Astrocyte (in vitro differentiated cells and primary cell): ENCODE data around the gene FOXJ1. TPM values are rescaled to one million over a fixed set of nuclear protein-coding genes. Genes with fewer than 3 reads are reported as not detected.

Experiments
- DNase-seq: peaks from one replicate; pipeline ENCODE4 v3.0.0-alpha.2; 2010; ENCODE audit warnings: low read depth
- FAIRE-seq: peaks from 2 replicates; lab custom pipeline; 2011; peaks lifted over from hg19 to GRCh38; lab: Jason Lieb, UNC
- H2AFZ ChIP-seq: 2 replicates; pipeline ENCODE4 v1.6.0; 2012; ENCODE audit warnings: low read depth, low read length, inconsistent platforms
- H3K27ac ChIP-seq: 2 replicates; pipeline ENCODE4 v1.5.1; 2011; ENCODE audit warnings: low read depth, low read length, inconsistent platforms
- H3K27me3 ChIP-seq: 2 replicates; pipeline ENCODE4 v1.6.0; 2011; ENCODE audit warnings: low read length, inconsistent platforms; ENCODE audit not compliant: insufficient read depth
- H3K36me3 ChIP-seq: 2 replicates; pipeline ENCODE4 v1.5.1; 2011; ENCODE audit warnings: low read length, inconsistent platforms; ENCODE audit not compliant: insufficient read depth
- H3K4me1 ChIP-seq: 2 replicates; pipeline ENCODE4 v1.5.1; 2011; ENCODE audit warnings: low read length, inconsistent platforms; ENCODE audit not compliant: insufficient read depth
- H3K4me2 ChIP-seq: 2 replicates; pipeline ENCODE4 v1.6.0; 2012; ENCODE audit warnings: low read length, inconsistent platforms
- H3K4me3 ChIP-seq: 2 replicates; pipeline ENCODE4 v1.5.1; 2011; ENCODE audit warnings: low read depth, mild to moderate bottlenecking, low read length, inconsistent platforms; ENCODE audit not compliant: insufficient read depth
- H3K79me2 ChIP-seq: 2 replicates; pipeline ENCODE4 v1.6.0; 2012; ENCODE audit warnings: mild to moderate bottlenecking, low read length, inconsistent platforms; ENCODE audit not compliant: insufficient read depth
- H3K9ac ChIP-seq: 2 replicates; pipeline ENCODE4 v1.6.0; 2012; ENCODE audit warnings: mild to moderate bottlenecking, low read length, inconsistent platforms
- H3K9me3 ChIP-seq: 2 replicates; pipeline ENCODE4 v1.5.1; 2012; ENCODE audit warnings: low read depth, mild to moderate bottlenecking, low read length, inconsistent platforms; ENCODE audit not compliant: insufficient read depth
- H4K20me1 ChIP-seq: 2 replicates; pipeline ENCODE4 v1.6.0; 2012; ENCODE audit warnings: low read length, inconsistent platforms; ENCODE audit not compliant: insufficient read depth
- H3K27ac Mint-ChIP-seq: one replicate; pipeline ENCODE4 v1.8.0; 2021; ENCODE audit warnings: mild to moderate bottlenecking, mixed read lengths; ENCODE audit not compliant: unreplicated experiment
- H3K27me3 Mint-ChIP-seq: one replicate; pipeline ENCODE4 v1.8.0; 2021; ENCODE audit warnings: low read depth, mixed read lengths; ENCODE audit not compliant: unreplicated experiment
- H3K36me3 Mint-ChIP-seq: one replicate; pipeline ENCODE4 v1.8.0; 2021; ENCODE audit warnings: low read depth, mixed read lengths; ENCODE audit not compliant: unreplicated experiment
- H3K4me1 Mint-ChIP-seq: one replicate; pipeline ENCODE4 v1.8.0; 2021; ENCODE audit warnings: low read depth, mixed read lengths; ENCODE audit not compliant: unreplicated experiment
- H3K4me3 Mint-ChIP-seq: one replicate; pipeline ENCODE4 v1.8.0; 2021; ENCODE audit warnings: mild to moderate bottlenecking, moderate library complexity, mixed read lengths; ENCODE audit not compliant: unreplicated experiment
- H3K9me3 Mint-ChIP-seq: one replicate; pipeline ENCODE4 v1.8.0; 2021; ENCODE audit warnings: mild to moderate bottlenecking, mixed read lengths; ENCODE audit not compliant: unreplicated experiment
- EZH2 ChIP-seq: IDR thresholded peaks from 2 replicates; pipeline ENCODE4 v1.6.1; 2012; ENCODE audit warnings: mild to moderate bottlenecking, low read length, inconsistent platforms; ENCODE audit not compliant: insufficient read depth
- total RNA-seq: library from RNA; stranded (reverse); gene quantifications from 2 replicates; pipeline ENCODE4 v1.2.1, GENCODE V29; 2021
- TF ChIP-seq, protein P1 (sequence below): IDR thresholded peaks from 2 replicates; pipeline ENCODE4 v1.5.1; 2011; ENCODE audit warnings: low read depth, mild to moderate bottlenecking, inconsistent platforms, low read length, moderate library complexity; ENCODE audit not compliant: insufficient read depth

Gene FOXJ1
- total RNA-seq, 1 donor from 2014 or later, result 0.48 TPM

DNA sequence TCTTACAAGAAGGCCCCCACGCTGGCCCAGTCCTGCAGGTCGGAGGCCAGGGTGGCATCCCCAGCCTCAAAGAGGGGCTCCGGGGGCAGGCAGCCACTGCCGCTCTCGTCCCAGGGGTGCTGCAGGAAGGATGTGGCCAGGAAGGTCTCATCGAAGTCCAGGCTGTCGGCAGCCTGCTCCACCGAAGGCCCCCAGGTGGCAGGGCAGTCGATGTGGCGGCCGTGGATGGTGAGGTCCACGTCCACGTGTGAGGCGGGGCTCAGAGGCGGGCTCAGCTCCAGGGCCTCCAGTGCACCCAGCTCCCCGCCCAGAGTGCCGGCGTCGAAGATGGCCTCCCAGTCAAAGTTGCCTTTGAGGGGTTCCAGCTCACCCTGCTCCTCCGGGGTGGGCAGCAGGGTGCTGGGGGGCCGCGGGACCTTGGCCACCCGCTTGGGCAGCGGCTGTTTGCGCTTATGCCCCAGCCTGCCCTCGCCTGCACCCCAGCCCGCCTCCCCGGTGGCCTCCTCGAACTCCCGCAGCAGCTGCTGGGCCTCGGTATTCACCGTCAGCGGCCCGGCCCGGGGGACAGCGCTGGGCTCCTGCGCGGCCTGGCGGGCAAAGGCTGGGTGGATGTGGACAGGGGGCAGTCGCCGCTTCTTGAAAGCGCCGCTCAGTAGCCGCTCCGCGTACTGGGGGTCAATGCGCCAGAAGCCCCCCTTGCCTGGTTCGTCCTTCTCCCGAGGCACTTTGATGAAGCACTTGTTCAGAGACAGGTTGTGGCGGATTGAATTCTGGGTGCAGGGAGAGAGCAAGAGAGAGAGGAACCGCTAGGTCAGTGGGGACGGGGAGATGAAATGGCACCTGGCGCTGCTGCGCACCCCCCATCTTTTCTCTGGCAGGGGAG, 3.5 kb downstream of the FOXJ1 start:
- Histone ChIP-seq H4K20me1 (no peaks in the 10 kb centered on the region), H3K4me2 (peak overlapping the region; percentile 41), H3K27me3 (peaks cover 50% of the 10 kb centered on the region), H2AFZ (peak overlapping the region; percentile 47), H3K9ac (peak overlapping the region; percentile 10), H3K36me3 (no peaks in the 10 kb centered on the region), H3K4me3 (no peak overlapping the region), H3K4me1 (peaks cover 7% of the 10 kb centered on the region), H3K79me2 (no peaks in the 10 kb centered on the region), H3K9me3 (no peaks in the 10 kb centered on the region), H3K27ac (no peak overlapping the region)
- Mint-ChIP-seq H3K27ac (peak overlapping the region; percentile 72), H3K4me1 (peaks cover 14% of the 10 kb centered on the region), H3K36me3 (no peaks in the 10 kb centered on the region), H3K4me3 (peak overlapping the region; percentile 74), H3K27me3 (peaks cover 48% of the 10 kb centered on the region), H3K9me3 (no peaks in the 10 kb centered on the region)
- FAIRE-seq (no peak), DNase-seq (no peak)
- TF ChIP-seq, protein P1, sequence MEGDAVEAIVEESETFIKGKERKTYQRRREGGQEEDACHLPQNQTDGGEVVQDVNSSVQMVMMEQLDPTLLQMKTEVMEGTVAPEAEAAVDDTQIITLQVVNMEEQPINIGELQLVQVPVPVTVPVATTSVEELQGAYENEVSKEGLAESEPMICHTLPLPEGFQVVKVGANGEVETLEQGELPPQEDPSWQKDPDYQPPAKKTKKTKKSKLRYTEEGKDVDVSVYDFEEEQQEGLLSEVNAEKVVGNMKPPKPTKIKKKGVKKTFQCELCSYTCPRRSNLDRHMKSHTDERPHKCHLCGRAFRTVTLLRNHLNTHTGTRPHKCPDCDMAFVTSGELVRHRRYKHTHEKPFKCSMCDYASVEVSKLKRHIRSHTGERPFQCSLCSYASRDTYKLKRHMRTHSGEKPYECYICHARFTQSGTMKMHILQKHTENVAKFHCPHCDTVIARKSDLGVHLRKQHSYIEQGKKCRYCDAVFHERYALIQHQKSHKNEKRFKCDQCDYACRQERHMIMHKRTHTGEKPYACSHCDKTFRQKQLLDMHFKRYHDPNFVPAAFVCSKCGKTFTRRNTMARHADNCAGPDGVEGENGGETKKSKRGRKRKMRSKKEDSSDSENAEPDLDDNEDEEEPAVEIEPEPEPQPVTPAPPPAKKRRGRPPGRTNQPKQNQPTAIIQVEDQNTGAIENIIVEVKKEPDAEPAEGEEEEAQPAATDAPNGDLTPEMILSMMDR, result no peak
- peak; percentile 42 for TF ChIP-seq EZH2

- H3K4me3 Mint-ChIP-seq, result no peak overlapping the region
These were observed 4.1 kb downstream of the FOXJ1 start for GRCh38 chr17:76137001-76137350.

More at GRCh38 chr17:76137001-76137350, 4.1 kb downstream of the FOXJ1 start:
- FAIRE-seq (no peak), DNase-seq (no peak)
- H3K27me3 Mint-ChIP-seq, result peaks cover 44% of the 10 kb centered on the region
- H3K4me3 ChIP-seq, result no peak overlapping the region
- no peaks in the 10 kb centered on the region for H4K20me1 ChIP-seq
- H3K36me3 Mint-ChIP-seq, result no peaks in the 10 kb centered on the region
- TF ChIP-seq, protein P1, result no peak
- no peak for TF ChIP-seq EZH2
- H2AFZ ChIP-seq, result no peak overlapping the region
- no peaks in the 10 kb centered on the region for H3K36me3 ChIP-seq
- H3K9me3 Mint-ChIP-seq, result no peaks in the 10 kb centered on the region
- no peak overlapping the region for H3K27ac ChIP-seq
- H3K9me3 ChIP-seq, result no peaks in the 10 kb centered on the region
- H3K4me1 ChIP-seq, result peaks cover 7% of the 10 kb centered on the region
- peaks cover 50% of the 10 kb centered on the region for H3K27me3 ChIP-seq
- no peak overlapping the region for H3K27ac Mint-ChIP-seq
- H3K9ac ChIP-seq, result no peak overlapping the region
- H3K4me1 Mint-ChIP-seq, result peaks cover 14% of the 10 kb centered on the region
- H3K79me2 ChIP-seq, result no peaks in the 10 kb centered on the region
- no peak overlapping the region for H3K4me2 ChIP-seq
